HG02623 (cell line): ENCODE results near the gene BCAR3.

Experiments
- ATAC-seq: cut with Tn5 transposase; IDR thresholded peaks from one replicate; pipeline ENCODE4 v1.9.1; 2021; ENCODE audit warnings: moderate library complexity; ENCODE audit not compliant: unreplicated experiment

The BCAR3 gene

DNA sequence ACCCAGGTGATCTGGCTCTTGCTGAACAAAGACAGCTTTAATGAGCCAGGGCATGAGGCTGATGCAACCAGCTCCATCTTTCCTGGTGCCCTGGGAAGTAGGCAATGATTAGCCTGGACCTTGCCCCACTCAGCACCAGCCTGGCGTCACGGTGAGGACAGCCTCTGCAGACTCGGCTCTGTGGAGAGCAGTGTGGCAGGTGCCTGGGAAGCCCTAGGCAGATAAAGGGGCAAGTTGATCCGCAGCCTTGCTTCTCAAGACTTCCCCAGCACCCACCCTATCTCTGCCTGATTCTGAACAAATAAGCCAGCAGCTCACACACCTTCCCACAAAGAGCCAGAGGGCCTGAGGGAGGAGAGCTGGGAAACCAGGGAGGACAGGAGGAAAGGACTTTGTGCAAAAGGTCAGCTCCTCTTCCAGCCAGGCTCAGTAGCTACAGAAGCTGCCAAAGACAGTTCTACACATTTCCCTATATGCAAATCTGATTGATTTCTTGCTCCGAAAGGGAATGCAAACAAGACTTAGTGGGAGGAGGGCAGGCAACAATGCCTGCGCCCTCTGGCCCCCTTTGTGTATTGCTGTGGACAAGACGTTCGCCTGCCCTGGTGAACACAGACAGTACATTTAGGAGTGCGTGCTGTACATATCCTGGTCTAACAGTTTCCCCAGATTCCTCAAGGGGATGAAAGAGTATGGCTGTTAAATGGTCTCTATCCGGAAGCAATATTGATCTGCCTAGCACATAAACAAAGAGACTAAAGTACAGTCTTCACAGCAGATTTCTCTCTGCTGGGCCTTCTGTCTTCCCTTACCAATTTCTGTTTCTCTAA, 63.8 kb downstream of the BCAR3 start:
- no peak for ATAC-seq

DNA sequence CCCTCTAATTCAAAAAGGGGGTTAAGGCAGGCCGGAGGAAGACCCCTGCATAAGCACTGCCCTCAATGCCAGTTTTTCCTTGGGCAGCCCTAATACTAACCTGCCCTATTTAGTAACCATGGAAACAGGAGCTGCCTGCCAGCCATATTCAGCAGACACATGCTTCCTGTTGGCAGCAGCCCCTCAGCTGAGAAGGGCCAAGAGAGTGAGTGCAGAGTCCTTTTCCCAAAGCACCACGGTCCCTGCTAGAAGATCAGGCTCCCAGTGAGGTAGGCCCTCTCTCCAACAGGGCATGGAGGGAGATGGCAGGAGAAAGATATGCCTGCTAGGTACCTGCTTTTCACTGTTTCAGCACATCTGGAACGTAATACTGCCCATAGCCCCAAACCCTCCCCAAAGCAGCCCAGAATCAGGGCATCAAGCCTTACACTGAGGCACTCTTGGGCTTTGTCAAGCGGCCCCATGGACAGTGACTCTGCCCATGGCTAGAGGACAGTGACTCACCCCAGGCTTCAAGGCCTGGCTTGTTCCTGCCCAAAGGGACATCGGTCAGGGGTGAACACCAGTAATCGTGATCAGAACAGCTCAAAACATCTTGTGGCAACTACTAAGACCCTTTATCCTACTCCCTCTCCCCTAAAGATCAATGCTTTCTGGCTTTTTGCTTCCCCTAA, 64.5 kb downstream of the BCAR3 start:
- no peak for ATAC-seq

DNA sequence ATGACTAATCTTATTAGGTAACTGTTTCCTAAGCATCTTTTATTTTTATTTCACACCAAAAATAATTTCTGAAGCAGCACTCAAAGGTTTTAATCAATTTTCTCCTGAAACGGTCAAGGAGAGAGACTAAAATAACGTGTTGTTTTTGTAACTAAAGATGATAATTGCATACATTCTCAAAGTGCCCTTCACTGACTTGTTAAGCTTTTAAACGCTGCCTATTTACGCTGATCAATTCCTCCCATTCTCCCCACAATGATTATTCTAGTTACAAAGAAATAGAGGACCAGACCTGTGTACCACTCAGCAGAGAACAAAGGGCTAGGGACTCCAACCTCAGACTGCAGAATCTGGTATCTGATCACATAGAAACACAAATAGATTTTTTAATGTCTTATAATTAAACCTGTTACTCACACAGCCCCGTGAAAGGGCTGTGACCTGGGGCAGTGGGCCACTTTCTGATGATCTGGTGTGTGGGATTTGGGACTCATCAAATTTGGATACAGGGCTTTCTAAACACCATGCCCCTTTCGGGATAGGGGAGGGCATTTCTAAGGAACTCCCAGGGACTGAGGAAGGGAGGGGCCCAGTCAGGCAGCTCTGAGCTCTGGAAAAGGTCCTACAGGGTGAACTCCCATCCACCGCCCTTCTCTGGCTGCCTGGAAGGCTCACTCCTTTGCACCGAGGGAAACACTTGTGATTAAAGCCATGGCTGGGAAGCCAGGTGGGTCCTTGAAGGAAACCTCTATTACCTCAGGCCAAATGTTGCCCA, 65.2 kb downstream of the BCAR3 start:
- ATAC-seq = no peak

DNA sequence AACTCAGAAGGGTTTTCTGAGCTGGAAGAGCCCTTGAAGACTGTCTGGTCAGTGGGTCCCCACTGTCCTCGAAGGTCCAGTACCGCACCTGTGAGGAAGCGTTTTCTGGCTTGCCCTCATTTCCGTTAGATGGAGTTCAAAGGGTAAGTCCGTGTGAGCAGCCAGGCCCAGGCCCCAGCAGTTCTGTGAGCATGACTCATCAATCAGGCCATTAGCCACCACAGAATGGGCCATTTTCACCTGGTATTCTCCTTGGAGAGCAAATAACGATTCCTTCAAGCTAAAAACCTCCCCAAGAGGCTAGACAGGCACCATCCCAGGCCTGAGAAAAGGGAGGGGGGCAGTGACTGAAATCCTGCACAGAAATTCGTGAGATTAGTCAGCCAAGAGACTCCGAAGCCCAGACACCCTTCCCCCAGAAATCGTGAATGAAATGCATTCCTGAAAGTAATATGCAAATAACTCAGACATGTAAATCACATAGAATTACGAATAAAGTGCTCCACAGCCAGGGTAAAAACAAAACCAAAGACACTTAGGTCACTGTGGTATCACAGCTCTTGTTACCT, 66.0 kb downstream of the BCAR3 start:
- ATAC-seq = peak; percentile 79

DNA sequence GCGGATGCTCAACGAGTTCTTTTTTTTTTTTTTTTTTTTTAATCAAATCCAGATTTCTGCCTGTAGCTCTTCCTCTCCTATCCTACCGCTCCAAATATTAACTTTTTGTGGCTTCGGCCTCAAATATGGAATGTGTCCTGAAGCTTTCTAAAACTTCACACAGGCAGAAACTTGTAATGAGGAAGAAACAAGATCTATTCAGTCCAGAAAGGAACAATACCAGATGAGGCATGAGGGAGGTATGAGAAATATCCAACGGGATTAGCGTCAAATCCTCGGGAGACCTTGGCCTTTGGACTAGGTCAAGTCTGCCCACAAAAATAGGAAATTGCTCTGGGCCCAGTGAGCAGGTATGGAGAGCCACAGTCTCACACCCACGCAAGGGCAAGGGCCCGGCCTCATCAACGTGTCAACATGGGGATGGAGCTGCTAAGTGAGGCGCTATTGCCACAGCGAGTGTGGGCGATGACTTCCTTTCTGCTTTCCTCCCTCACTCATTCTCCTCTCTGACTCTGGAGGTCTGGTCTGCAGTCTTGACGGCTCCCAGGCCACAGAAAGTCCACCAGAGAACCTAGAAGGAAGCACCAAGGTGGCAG, 66.6 kb downstream of the BCAR3 start:
- peak; percentile 32 for ATAC-seq

DNA sequence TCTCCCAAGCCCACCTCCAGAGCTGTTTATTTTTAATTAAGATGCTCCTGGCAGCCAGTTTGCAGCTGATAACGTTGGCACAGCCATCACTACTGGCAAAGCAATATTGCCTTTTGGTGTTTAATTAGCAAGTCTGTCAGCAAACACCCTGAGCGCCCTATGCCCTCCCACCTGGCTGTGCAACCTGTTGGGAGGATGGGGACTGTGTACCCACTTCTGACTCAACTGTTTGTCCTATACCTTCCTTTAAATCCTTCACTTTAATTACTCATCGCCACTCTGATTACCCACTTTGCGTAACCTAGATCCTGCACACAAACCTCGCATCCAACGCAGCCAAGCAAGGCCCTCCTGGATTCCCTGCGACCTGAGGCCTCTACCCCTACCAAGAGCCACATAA, 67.1 kb downstream of the BCAR3 start:
- ATAC-seq = no peak

DNA sequence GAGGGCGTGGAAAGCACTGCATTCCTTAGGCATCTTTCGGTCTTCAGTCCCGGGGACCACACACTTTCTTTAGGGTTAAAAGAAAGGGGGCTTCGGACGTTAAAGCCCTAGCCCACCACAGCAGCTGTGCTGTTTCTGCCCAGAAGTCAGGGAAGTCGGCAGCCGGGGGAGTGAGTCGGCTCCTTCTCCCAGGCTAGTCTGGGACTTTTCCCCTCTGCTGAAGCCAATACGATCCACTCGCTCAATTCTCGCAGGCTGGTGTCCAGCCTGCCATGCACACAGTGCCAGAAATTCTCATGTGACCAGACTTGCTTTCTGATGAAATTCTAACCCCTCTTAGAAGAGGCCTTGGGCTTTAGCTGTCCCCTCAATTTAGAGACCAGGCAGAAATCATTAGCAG, 67.7 kb downstream of the BCAR3 start:
- no peak for ATAC-seq

DNA sequence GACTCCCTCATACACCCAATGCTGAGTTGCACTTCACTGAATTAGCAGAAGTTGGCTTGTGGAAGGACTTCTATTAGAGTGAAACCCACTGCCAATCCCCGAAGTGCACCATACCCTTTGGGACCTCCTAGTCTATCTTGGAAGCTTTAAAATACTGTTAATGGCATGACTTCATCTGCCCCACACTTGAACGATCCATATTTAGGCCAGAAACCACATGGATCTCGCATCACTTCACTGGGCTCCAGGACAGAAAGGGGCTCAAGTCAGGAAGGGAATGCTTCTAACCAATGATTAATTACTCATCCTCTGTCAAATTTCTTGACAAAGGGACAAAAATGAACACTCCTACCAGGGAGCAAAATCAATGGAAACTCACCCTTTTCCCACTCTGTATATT, 69.1 kb downstream of the BCAR3 start:
- ATAC-seq = no peak

DNA sequence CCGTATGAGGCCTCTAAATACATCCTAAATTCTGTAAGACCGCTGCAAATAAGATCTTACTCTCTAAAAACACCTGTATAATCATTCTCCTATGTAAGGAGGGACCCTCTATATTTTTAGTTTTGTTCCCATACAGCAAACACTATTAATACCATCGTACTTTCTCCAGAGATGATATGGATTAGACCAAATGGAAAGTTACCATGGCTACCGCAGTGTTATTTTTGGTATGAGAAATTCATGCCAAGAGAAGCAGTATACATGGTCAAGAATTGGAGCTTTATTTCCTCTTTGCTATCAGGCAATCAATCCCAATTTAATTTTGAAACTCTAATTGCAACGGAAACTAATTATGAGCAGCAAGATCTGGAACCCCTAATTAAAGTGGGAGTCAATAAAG, 70.0 kb downstream of the BCAR3 start:
- no peak for ATAC-seq

DNA sequence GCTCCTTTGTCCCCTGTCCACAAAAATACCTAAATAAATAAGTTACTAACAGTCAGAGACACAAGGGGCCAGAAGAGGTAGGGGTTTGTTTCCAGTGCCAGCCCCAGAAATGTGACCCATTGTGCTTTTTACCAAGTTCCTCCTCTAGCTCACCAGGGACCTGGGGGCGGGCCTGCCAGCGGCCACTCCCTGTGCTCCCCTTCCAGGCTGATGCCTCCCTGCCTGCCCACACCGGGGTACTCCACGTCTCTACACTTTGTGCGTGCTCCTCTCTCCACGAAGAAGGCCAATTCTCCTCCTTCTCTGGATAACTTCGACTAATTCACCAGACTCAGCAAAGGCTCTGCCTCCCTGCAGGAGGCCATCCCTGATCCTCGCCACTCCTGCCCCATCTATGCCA, 72.1 kb downstream of the BCAR3 start:
- ATAC-seq = no peak

DNA sequence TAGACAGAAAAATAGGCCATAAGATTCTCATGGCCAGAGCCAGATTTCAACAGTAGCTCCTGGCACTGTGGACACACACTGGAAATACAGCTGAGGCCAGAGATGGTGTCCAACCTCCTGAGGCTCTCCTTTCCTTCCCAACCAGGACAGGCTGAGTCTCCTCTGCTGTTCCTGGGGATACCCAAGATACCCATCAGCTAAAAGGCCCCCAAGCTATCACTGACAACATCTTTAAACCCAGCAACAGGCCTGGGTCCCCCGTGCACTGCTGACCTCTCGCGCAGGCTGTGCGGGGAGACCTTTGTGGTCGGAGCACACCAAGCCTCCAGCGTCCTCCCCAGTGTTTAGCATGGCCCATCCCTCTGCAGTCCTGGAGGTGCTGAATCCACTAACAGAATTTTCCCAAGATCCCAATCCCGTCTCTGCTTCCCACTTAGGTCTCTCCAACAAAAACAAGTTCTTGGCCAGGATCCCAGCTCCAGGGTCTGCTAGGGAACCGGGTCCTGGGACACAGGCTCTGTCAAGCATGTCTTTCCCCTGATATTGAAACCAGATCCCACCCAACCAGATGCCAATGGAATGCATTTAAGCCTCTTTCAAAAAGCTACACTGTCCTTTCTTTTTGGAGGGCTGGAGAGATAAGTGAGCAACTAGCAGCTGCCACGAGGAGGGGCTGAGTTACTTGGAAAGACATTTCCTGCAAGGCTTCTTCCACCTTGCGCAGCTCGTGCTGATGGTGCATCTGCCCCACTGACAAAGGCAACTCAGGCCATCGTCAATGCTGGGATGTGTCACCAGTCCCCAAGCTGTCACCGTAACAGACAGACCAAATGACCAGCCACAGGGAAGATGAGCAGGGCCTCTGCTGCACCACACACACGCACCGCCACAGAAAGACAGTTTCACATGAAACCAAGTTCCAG, 73.2 kb downstream of the BCAR3 start:
- peak; percentile 11 for ATAC-seq

DNA sequence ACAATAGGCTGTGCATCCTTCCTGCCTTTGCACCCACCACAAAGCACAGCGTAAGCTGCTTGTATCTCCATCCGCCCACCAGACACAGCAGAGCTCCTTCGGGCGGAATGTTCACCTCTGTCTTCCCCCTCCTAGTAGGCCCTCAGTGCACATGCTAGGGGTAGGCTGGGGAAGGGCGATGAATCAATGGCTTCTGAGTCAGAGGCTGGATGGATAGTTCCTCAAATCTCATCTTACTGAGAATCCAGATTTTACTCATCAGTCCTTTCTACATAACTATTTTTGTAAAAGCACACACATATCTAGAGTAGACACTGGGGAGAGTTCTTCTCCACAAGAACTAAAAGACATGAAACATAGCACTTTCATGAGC, 73.8 kb downstream of the BCAR3 start:
- ATAC-seq = peak; percentile 91

DNA sequence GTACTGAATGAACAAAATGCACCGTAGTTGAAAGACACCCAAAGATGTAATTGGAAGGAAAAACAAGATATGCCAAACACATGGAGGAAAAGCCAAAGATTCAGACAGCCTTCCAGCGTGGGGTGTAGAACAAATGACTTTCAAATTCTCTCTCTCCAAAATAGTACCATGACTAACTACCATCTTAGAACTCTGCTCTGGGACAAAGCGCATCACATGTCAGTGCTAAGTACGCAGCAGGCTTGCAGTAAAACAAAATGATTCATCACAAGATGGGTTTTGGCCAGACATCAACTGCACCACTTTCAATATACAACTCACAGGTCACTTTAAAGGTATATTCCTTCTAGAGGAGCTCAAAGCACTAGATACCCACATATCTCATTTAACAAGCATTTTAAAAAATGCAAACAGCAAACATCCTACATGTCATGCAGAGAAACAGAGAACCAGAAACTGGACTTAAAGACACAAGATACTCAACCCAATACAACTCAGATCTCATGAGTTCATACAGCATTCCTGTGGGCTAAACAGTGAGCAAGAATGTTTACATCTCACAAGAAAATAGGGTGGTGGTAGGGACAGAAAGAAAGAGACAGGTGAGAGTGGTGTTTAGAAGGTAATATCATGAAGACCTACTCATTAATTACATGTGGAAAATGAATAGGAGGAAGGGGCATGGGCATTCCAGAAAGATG, 75.7 kb downstream of the BCAR3 start:
- ATAC-seq = no peak

DNA sequence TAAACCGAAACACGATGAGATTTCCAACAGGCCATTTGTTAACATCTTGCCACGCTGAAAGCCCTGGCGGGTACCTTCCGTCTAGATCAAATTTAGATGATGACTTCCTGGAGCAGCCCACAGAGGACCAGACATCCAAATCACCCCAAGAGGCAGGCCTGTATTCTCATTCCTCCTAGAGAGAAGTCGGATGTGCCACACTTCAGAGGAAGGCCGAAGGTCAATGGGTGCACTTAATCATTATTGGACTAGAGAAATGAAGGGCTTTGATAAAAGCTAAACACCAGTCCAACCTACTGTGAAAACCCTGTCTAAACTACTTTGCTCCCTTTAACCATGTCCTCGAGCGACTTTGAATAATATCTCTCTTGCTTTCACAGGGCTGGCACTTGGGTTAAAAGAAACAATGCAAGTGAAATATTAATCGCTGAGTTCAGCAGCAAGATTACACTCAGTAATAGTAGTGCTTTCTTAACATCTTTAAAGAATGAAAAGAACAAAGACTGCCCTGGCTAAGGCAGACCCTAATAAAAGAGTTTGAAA, 76.5 kb downstream of the BCAR3 start:
- ATAC-seq = no peak

DNA sequence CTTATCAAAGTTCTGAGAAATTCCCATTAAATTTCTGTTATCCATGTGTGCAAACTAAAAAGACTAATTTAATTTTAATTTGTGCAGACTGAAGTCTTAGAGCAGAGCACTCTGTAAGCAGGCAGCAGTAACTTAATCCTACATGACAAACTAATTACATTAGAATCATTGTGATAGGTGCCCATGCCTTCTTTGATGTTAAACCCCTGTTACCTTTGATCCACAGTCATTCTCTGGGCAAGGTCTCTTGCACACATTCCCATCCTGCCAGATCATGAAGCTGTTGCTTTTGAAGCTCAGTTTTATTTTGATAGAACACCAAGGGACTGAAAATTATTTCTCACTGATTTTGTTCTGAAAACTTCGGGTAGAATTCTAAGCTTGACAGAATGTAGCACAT, 77.2 kb downstream of the BCAR3 start:
- no peak for ATAC-seq

DNA sequence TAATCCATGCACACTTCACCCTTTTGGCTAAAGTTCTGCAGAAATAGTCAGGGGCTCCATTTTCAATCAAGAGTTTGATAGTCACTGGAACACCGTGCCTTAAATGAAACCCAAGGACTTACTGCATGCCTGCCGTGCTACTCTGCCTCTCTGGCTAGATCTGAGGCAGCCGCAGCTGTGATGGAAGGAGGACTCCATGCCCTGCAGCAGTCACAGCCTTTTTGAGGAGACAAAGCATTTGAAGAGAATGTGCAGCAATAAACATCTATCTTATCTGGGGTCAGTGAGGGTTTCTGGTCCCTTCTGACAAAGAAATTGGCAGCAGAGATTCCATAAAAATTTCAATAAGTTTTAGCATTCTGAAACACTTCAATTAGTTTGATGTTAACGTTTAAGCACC, 78.0 kb downstream of the BCAR3 start:
- no peak for ATAC-seq

DNA sequence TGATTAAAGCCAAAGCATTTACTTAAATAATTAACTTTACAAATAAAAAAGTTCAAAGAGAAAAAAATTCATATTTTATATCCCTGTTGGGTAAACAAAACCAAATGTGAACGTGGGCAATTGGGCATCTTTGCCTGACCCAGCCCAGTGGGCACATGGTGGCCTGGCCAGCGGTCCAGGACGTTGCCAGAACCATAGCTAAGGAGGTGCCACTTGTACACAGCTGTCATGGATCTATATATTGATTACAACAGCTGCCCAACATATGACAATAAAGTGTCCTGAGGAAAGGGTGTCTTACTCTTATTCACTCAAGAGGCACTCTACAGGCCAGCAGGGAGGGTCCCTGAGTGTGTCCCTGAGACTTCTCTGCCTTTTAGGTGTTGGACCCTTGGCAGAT, 78.5 kb downstream of the BCAR3 start:
- ATAC-seq = no peak

DNA sequence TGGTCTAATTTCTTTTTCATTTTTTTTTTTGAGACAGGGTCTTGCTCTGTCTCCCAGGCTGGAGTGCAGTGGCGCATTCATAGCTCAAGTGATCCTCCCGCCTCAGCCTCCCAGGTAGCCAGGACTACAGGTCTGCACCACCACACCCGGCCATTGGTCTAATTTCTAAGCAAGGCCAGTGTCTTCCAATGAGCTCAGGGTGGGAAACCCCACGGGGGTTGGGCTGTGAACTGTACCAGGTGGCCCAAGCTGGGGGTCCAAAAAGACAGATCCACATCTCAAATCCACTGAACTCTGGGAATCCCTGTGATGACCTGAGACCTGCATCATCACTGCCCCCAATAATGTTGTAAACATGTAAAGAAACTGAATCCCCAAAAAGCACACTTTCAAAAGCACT, 79.5 kb downstream of the BCAR3 start:
- no peak for ATAC-seq

DNA sequence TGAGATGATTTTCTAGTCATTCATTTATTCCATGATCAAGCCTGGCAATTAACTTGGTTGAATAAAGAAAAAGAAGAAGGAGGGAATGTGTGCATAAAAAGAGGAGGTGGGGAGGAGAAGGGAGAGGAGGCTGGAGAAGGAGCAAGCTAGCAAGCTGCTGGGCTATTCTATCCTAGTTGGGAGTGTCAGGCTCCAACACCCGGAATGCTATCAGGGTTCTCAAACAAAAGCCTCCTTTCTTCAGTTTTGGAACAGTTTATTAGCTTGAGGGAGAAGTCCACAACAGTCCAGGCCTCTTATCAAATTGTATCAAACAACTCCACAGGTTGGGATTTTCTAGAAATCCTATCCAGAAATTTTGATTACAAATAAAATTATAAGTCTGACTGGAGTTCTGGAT, 80.0 kb downstream of the BCAR3 start:
- no peak for ATAC-seq
